SK-MEL-5 (cell line): ENCODE measurements around the gene TEX48. TPM values are rescaled to one million over a fixed set of nuclear protein-coding genes. Genes with fewer than 3 reads are reported as not detected.

Source experiments
- total RNA-seq: library from RNA; depleted of rRNA; stranded (reverse); fragments of >200 nt; shearing (Covaris generic); gene quantifications from 2 replicates; pipeline ENCODE4 v1.2.3, GENCODE V29; 2014; rRNA removed

Gene TEX48
- total RNA-seq, 1 experiment from 2014 or later, result not detected

Other genes starting within 250 kb of the TEX48 start
- gene WHRN, start 176.7 kb downstream of the TEX48 start, total RNA-seq, result 4.5 and 6.1 TPM in 2 replicates
- 605 and 615 TPM in 2 replicates for gene ATP6V1G1, start 94.4 kb downstream of the TEX48 start, total RNA-seq
- gene TMEM268, start 70.9 kb downstream of the TEX48 start, total RNA-seq, result 43.2 and 46.8 TPM in 2 replicates
- gene TEX53, start 24.4 kb downstream of the TEX48 start, total RNA-seq, result not detected in 2 replicates
- gene TNFSF15, start 123.8 kb upstream of the TEX48 start, total RNA-seq, result 0.05 TPM in 1 of 2 replicates, not detected in the other
- not detected in 2 replicates for gene TNFSF8, start 248.4 kb upstream of the TEX48 start, total RNA-seq